Measurements from ENCODE around the gene TMEM144. TPM values are rescaled to one million over a fixed set of nuclear protein-coding genes. Genes with fewer than 3 reads are reported as not detected.

TMEM144 gene
- total RNA-seq, 3 donors from 2014 or later = 0.10 TPM; not detected in 2

- no peaks in the 10 kb centered on the region for H3K9me3 Mint-ChIP-seq
- H3K36me3 Mint-ChIP-seq (ENCODE audit: insufficient read depth) = no peaks in the 10 kb centered on the region
- no peak overlapping the region for H3K4me3 Mint-ChIP-seq
- ATAC-seq = no peak
- no peak for DNase-seq
- no peaks in the 10 kb centered on the region for H3K27me3 Mint-ChIP-seq (ENCODE audit: low read depth)
- H3K4me1 Mint-ChIP-seq (ENCODE audit: low read depth) = no peaks in the 10 kb centered on the region
Measured at GRCh38 chr4:158282252-158282651, 72.0 kb downstream of the TMEM144 start.

DNA sequence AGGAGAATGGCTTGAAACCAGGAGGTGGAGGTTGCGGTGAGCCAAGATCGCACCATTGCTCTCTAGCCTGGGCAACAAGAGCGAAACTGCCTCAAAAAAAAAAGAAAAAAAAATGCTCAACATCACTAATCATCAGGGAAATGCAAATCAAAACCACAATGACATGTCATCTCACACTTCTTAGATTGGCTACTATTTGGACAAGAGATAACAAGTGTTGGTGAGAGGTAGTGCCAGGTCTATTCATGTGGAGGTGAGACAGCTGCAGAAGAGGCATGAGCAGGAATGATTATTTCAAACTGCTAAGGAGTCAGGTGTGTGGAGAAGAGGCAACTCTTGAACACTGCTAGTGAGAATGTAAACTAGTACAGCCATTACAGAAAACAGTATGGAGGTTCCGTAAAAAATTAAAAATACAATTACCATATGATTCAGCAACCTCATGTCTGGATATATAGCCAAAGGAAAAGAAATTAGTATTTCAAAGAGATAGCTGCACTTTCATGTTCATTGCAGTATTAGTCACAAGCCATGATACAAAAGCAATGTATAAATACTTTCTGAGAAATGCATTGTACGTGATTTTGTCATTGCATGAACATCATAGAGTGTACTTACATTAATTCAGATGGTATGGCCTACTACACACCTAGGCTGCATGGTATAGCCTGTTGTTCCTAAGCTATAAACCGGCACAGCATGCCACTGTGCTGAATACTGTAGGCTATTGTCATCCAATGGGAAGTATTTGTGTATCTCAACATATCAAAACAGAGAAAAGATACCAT lies 75.3 kb downstream of the TMEM144 start:
- DNase-seq = no peak
- Mint-ChIP-seq H3K4me3 (no peak overlapping the region), H3K27me3 (ENCODE audit: low read depth) (peaks cover 2% of the 10 kb centered on the region), H3K36me3 (ENCODE audit: insufficient read depth) (no peaks in the 10 kb centered on the region), H3K4me1 (ENCODE audit: low read depth) (no peaks in the 10 kb centered on the region), H3K9me3 (no peaks in the 10 kb centered on the region)
- ATAC-seq = no peak

GRCh38 chr4:158290912-158291311 lies 80.6 kb downstream of the TMEM144 start:
- no peaks in the 10 kb centered on the region for H3K36me3 Mint-ChIP-seq (ENCODE audit: insufficient read depth)
- no peak for ATAC-seq
- no peak overlapping the region for H3K4me3 Mint-ChIP-seq
- no peak for DNase-seq
- peaks cover 4% of the 10 kb centered on the region for H3K9me3 Mint-ChIP-seq
- no peaks in the 10 kb centered on the region for H3K4me1 Mint-ChIP-seq (ENCODE audit: low read depth)
- H3K27me3 Mint-ChIP-seq (ENCODE audit: low read depth) = peaks cover 2% of the 10 kb centered on the region

DNA sequence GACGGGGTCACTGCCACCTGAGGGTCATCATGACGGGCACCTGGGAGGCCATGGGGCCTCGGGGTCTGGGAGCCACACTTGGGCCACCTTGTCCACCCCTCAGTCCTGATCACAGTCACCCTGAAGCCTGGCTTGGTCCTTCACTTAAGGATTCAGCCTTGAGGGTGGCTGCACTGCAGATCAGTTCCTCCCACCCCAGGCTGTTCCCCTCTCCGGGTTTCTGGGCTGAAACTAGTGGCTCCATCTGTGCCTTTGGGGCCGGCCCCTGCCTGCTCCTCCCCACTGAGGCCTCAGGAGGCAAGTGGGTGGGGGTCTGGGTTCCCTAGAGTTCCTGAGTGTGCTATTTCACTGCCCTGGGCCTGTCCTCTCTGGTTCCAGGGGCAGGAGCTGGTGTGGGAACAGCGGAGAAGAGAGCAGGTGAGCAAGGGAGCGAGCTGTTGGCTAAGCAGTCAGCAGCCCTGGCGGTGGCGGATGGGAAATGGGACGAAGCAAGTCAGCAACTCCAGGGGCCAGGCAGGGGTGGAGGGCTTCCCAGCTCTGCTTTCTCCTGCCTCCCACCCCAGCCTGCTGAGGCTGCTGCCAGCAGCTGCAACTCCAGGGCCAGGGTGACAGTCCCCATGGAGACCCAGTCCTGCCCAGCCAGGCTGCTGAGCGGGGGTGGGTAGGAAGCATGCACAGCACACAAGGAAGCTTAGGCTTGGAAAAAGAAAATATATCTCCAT lies 81.2 kb downstream of the TMEM144 start:
- Mint-ChIP-seq H3K9me3 (peaks cover 4% of the 10 kb centered on the region), H3K4me3 (no peak overlapping the region), H3K4me1 (ENCODE audit: low read depth) (no peaks in the 10 kb centered on the region), H3K36me3 (ENCODE audit: insufficient read depth) (no peaks in the 10 kb centered on the region), H3K27me3 (ENCODE audit: low read depth) (peaks cover 2% of the 10 kb centered on the region)
- DNase-seq (no peak), ATAC-seq (no peak)

DNA sequence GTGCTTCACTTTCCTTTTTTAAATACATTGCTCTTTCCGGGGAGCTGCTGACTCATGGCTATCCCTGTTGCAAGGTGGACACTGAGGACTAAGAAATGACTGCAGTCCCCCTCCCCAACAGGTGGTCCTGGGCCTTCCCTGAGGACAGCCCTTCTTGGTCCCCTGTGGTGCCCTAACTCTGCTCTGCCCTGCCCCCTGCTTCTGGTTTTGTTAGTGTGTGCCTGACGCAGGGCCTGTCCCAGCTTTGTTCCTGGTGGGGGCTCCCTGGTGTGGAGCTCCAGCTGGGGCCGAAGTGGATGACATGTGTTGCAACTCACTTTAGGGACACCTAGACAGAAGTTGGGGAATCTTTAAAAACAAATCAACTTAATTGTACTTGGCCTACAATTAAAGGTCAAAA lies 81.9 kb downstream of the TMEM144 start:
- H3K36me3 Mint-ChIP-seq (ENCODE audit: insufficient read depth) = no peaks in the 10 kb centered on the region
- ATAC-seq (no peak), DNase-seq (no peak)
- peaks cover 2% of the 10 kb centered on the region for H3K27me3 Mint-ChIP-seq (ENCODE audit: low read depth)
- H3K4me3 Mint-ChIP-seq = no peak overlapping the region
- H3K9me3 Mint-ChIP-seq = peaks cover 4% of the 10 kb centered on the region
- H3K4me1 Mint-ChIP-seq (ENCODE audit: low read depth) = no peaks in the 10 kb centered on the region

DNA sequence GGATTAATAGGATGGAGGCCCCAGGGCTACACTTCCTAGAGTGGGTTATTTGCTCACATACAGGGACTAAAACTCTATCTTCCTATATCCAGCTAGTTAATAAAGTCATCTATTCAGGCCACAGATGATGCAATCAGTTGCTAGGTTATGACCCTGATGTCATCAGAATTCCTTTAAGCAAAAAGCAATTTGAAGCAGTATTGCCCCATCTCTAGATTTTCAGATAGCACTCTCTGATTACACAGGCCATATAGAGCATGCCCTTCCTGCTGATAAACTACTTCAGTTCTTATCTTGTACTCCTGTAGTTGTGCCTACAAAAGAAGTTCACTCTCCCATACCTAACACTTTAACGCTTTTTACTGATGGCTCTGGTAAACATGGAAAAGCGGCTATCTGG lies 84.8 kb downstream of the TMEM144 start:
- Mint-ChIP-seq H3K9me3 (peaks cover 4% of the 10 kb centered on the region), H3K27me3 (ENCODE audit: low read depth) (peaks cover 2% of the 10 kb centered on the region), H3K4me1 (ENCODE audit: low read depth) (no peaks in the 10 kb centered on the region), H3K4me3 (no peak overlapping the region), H3K36me3 (ENCODE audit: insufficient read depth) (no peaks in the 10 kb centered on the region)
- no peak for ATAC-seq
- no peak for DNase-seq

DNA sequence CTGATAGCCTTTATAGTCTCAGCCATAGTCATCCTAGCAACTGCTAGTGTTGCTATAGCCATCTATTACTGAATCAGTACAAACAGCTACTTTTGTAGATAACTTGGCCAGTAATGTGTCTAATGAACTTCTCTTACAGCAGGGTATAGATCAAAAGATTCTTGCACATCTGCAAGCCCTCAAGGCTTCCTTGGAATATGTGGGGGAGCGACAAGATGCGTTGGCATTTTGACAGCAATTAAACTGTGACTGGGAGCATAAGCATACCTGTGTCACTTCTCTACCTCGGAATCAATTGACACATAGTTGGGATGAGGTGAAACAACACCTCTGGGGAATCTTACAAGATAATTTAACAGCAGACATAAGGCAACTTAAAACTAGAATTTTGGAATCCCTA lies 87.6 kb downstream of the TMEM144 start:
- H3K36me3 Mint-ChIP-seq (ENCODE audit: insufficient read depth) = no peaks in the 10 kb centered on the region
- no peak for ATAC-seq
- H3K4me1 Mint-ChIP-seq (ENCODE audit: low read depth) = no peaks in the 10 kb centered on the region
- no peaks in the 10 kb centered on the region for H3K27me3 Mint-ChIP-seq (ENCODE audit: low read depth)
- no peak overlapping the region for H3K4me3 Mint-ChIP-seq
- H3K9me3 Mint-ChIP-seq = no peaks in the 10 kb centered on the region
- no peak for DNase-seq

DNA sequence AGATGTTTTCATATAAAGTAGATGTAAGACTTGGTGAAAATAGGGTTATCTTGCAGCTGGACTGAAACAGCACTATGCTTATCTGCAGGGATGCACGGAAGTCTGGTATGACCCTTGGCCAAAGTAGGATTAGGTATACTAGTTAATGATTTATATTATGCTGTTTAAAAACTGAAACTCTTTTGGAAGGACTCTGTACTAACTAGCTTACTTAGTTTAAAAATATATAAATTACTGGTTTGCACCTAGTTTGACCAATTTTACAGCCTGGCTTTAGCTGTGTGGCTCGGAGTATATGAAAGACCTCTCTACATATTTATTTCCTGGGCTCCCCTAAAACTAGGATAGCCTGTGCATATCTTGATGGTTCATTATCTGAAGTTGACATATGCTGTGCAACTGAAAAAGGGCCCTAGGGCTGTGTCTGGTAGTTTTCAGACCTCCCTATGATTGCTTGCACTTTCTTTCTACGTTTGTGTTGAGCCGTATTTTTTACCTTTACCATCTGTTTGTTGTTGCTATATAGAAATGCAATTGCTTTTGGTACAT lies 89.2 kb downstream of the TMEM144 start:
- no peaks in the 10 kb centered on the region for H3K27me3 Mint-ChIP-seq (ENCODE audit: low read depth)
- H3K9me3 Mint-ChIP-seq = no peaks in the 10 kb centered on the region
- H3K36me3 Mint-ChIP-seq (ENCODE audit: insufficient read depth) = no peaks in the 10 kb centered on the region
- no peak overlapping the region for H3K4me3 Mint-ChIP-seq
- DNase-seq (no peak), ATAC-seq (no peak)
- H3K4me1 Mint-ChIP-seq (ENCODE audit: low read depth) = no peaks in the 10 kb centered on the region

DNA sequence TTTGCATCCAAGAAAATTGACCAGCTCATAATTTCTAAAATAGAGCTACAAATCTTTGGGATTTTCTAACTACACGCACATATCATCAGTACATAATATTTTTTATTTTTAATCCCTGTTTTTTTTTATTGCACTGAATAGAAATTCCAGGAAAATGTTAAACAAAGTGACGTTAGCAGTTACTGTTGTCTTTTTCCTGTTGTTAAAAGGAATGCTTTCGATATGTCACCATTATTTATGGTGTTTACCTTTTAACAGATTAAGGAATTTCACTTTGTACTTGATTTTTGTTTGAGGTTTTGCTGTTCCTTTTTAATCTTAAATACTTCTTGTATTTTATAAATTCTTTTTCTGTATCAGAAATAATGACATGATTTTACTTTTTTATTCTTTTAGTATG lies 89.7 kb downstream of the TMEM144 start:
- Mint-ChIP-seq H3K27me3 (ENCODE audit: low read depth) (no peaks in the 10 kb centered on the region), H3K4me1 (ENCODE audit: low read depth) (no peaks in the 10 kb centered on the region), H3K4me3 (no peak overlapping the region), H3K9me3 (no peaks in the 10 kb centered on the region), H3K36me3 (ENCODE audit: insufficient read depth) (no peaks in the 10 kb centered on the region)
- DNase-seq (no peak), ATAC-seq (no peak)

DNA sequence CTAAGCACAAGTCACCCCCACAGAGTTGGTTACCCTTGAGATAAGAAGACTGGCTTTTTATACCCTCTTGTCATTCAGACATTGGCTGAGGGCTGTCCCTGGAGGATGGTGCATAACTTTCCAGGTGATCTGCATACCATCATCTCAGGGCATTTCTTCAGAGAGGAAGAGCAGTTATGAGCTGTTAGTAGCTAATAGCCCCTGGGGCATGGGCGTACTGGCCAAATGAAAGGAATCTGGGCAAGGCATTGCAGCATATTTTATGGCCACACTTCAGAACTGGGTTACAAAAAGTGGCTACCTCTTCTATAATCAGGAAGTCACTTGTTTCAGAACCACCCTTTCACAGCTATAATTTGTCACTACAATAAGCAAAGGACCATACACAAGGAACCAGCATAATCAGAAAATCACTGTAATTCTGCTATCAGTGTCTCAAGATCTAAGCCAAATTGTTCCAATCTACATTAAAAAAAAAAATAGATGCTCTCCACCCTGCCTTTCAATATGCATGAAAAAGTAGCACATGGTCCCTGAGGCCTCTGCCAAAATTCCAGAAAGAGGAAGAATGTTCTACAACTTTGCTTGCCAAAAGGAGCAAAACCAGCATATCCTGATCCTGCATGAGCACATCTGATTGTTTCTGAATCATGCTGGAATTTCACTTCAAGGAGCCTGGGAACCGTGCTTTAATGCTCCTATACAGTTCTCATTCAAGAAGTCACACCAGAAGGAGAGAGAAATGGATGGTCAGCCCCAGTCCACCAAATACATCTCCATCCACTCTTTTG lies 92.0 kb downstream of the TMEM144 start:
- H3K9me3 Mint-ChIP-seq = no peaks in the 10 kb centered on the region
- no peak for ATAC-seq

GRCh38 chr4:158304694-158305093 lies 94.4 kb downstream of the TMEM144 start:
- H3K4me1 Mint-ChIP-seq (ENCODE audit: low read depth) = no peaks in the 10 kb centered on the region
- DNase-seq (no peak), ATAC-seq (no peak)
- H3K27me3 Mint-ChIP-seq (ENCODE audit: low read depth) = no peaks in the 10 kb centered on the region
- H3K4me3 Mint-ChIP-seq = no peak overlapping the region
- H3K36me3 Mint-ChIP-seq (ENCODE audit: insufficient read depth) = no peaks in the 10 kb centered on the region
- H3K9me3 Mint-ChIP-seq = peaks cover 5% of the 10 kb centered on the region

More for the DNA sequence above, 92.0 kb downstream of the TMEM144 start:
- no peak overlapping the region for H3K4me3 Mint-ChIP-seq
- H3K27me3 Mint-ChIP-seq (ENCODE audit: low read depth) = no peaks in the 10 kb centered on the region
- H3K36me3 Mint-ChIP-seq (ENCODE audit: insufficient read depth) = no peaks in the 10 kb centered on the region
- no peak for DNase-seq
- H3K4me1 Mint-ChIP-seq (ENCODE audit: low read depth) = no peaks in the 10 kb centered on the region

Other genes with a start within 250 kb of the TMEM144 start
- under 1 TPM; 0.11 to 0.32 (median 0.15) TPM for gene GASK1B, start 37.5 kb upstream of the TMEM144 start, total RNA-seq

Data from activated T-cell treated with anti-CD3 and anti-CD28 coated beads, Interleukin-2, amount 50 U/mL, for 4 hours (primary cell).